ENCODE measurements around the gene ANKRD42.

DNA sequence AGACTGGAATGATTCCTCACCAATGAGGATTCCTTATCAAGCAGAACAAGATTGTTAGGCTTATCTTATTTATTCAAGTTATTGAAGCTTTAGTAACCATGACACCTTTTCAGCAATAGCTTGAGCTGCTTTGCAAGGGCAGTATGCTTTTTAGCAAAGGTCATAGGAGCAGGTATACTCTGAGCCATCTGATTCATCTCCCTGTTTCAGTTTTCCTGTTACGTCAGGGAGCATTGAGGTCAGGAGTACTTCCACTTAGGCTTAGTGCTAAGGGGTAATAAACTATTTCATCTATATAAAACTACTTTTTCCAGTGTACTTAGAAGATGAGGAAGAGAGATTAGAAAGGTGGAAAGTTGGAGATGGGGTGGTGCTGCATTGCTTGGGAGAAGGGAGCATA is 17.7 kb upstream of the ANKRD42 start:
- TF ChIP-seq, protein P1, sequence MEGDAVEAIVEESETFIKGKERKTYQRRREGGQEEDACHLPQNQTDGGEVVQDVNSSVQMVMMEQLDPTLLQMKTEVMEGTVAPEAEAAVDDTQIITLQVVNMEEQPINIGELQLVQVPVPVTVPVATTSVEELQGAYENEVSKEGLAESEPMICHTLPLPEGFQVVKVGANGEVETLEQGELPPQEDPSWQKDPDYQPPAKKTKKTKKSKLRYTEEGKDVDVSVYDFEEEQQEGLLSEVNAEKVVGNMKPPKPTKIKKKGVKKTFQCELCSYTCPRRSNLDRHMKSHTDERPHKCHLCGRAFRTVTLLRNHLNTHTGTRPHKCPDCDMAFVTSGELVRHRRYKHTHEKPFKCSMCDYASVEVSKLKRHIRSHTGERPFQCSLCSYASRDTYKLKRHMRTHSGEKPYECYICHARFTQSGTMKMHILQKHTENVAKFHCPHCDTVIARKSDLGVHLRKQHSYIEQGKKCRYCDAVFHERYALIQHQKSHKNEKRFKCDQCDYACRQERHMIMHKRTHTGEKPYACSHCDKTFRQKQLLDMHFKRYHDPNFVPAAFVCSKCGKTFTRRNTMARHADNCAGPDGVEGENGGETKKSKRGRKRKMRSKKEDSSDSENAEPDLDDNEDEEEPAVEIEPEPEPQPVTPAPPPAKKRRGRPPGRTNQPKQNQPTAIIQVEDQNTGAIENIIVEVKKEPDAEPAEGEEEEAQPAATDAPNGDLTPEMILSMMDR (IDR thresholded peaks at IDR 0.05): no peak
- TF ChIP-seq, protein P2, sequence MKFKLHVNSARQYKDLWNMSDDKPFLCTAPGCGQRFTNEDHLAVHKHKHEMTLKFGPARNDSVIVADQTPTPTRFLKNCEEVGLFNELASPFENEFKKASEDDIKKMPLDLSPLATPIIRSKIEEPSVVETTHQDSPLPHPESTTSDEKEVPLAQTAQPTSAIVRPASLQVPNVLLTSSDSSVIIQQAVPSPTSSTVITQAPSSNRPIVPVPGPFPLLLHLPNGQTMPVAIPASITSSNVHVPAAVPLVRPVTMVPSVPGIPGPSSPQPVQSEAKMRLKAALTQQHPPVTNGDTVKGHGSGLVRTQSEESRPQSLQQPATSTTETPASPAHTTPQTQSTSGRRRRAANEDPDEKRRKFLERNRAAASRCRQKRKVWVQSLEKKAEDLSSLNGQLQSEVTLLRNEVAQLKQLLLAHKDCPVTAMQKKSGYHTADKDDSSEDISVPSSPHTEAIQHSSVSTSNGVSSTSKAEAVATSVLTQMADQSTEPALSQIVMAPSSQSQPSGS (CRISPR knock-in tag; IDR thresholded peaks at IDR 0.05; ENCODE audit: borderline replicate concordance, low read depth): no peak
- TF ChIP-seq SMAD3 (CRISPR knock-in tag; IDR thresholded peaks at IDR 0.05; ENCODE audit: borderline replicate concordance): no peak

Measured in WTC11 (cell line).